HG03039 (cell line): ENCODE data around the gene TIMM22.
"Not testable (repeated sequence)": the region's sequence is repeated elsewhere in the genome, so short reads cannot be mapped to it uniquely, and the experiment has no call there.

Source experiments
- ATAC-seq: cut with Tn5 transposase; IDR thresholded peaks from one replicate; pipeline ENCODE4 v1.9.1; 2021; ENCODE audit warnings: mild to moderate bottlenecking, moderate library complexity; ENCODE audit not compliant: unreplicated experiment

The TIMM22 gene

GRCh38 chr17:1037238-1037879 lies 40.4 kb downstream of the TIMM22 start:
- no peak for ATAC-seq

DNA sequence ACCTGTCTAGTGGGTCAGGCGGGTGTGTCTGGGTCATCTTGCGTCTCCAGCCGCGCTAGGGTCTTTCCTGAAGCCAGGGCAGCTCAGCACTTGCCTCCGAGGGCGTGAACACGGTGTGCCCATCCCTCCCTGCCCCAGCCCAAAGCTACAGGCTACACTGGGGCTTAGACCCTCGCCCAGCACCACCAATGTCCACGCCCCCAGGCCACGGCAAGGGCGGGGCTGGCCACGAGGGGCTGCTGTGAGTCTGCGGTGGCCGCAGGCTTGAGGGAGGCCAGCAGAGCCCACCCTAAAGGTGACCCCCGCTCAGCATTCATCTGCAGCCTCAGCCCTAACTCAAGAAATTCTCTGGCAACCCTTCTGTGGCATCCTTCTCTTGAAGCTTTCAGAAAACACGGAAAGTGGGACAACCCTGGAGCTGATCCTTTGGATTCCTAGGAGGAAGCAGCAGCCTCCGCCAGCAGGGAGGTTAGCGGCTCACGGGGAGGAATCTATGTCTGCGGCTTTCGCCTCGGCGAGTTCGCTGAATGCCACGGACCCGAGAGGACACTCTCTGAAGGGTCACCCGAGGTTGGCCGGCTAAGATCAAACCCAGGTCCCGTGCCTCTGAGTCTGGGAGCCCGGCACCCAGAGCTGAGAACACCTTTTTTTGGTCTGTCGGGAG lies 41.7 kb downstream of the TIMM22 start:
- no peak for ATAC-seq

GRCh38 chr17:1039123-1039507 lies 42.2 kb downstream of the TIMM22 start:
- no peak for ATAC-seq

DNA sequence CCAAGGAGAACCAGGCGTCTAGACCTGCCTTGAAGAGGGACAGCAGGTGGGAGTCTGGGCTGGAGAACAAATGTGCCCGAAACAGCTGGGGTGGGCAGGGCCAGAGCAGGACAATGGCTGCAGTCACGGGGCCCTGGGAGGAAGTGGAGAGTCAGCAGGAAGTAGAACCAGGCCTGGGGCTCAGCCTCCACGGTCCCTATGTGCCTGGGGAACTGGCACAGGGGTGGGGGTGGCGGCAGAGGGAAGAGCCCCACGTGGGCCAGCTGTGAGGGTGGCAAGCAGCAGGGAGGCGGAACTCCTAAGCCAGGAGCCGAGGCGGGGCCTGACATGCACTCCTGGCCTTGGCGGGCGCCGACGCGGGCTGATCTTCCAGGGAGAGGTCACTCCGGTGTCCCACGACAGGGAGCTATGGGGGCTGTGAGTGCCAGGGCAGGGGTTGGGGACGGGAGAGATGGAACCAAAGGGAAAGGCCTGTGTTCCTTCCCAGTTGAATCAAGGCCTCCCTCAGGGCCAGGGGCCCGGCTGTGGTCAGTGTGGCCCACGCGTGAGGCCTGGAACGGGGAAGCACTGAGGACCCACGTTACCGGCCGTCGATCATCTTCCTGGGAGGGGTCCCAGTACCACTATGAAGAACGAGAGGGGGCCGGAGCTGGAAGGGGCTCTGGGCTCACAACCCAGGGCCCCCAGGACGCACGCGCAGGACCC lies 42.7 kb downstream of the TIMM22 start:
- no peak for ATAC-seq

GRCh38 chr17:1040216-1040600 lies 43.3 kb downstream of the TIMM22 start:
- no peak for ATAC-seq

DNA sequence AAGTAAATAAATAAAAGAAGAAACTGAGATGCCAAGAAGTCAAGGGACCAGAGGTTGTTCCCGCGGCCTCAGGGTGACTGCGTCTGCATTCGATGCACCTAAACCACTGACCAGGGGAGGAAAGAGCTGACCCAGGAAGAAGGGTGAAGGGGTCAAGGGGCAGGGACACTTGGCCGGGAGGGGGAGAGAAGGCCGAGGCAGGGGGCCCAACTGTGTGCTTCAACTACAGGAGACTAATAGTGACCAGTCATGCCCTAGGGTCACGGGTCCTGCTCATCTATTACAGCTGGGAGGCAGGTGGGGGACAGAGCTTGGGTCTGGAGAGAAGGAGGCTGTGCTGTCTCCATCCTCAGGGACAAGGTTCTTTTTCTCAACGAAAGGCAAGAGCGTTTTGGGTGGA lies 44.8 kb downstream of the TIMM22 start:
- no peak for ATAC-seq

- no peak for ATAC-seq
Observed at GRCh38 chr17:1042486-1042885, 45.6 kb downstream of the TIMM22 start.

- no peak for ATAC-seq
Observed at GRCh38 chr17:1043601-1044251, 46.8 kb downstream of the TIMM22 start.

DNA sequence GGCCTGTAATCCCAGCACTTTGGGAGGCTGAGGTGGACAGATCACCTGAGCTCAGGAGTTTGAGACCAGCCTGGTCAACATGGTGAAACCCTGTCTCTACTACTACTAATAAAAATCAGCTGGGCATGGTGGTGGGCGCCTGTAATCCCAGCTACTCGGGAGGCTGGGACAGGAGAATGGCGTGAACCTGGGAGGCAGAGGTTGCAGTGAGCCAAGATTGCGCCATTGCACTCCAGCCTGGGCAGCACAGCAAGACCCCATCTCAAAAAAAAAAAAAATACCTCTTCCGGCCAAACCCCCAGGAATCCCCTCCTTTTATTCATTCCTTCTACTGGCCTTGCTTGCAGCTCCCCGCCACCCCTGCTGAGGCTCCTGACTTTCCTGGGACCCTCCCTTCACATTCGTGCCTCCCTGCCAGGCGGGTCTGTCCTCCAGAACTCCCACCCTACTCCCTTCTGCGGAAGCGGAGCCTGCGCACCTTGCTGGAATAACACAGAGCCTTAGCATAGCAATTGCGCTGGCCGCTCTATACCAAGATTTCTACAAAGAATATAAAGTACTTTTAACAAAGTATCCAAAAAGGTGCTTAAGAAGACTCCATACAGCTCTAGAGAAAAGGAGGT lies 47.6 kb downstream of the TIMM22 start:
- ATAC-seq = not testable (repeated sequence)

- ATAC-seq = no peak
Observed at GRCh38 chr17:1045456-1045855, 48.5 kb downstream of the TIMM22 start.

- ATAC-seq = no peak
Observed at GRCh38 chr17:1047177-1047878, 50.4 kb downstream of the TIMM22 start.

- no peak for ATAC-seq
Observed at GRCh38 chr17:1047879-1048470, 51.0 kb downstream of the TIMM22 start.

DNA sequence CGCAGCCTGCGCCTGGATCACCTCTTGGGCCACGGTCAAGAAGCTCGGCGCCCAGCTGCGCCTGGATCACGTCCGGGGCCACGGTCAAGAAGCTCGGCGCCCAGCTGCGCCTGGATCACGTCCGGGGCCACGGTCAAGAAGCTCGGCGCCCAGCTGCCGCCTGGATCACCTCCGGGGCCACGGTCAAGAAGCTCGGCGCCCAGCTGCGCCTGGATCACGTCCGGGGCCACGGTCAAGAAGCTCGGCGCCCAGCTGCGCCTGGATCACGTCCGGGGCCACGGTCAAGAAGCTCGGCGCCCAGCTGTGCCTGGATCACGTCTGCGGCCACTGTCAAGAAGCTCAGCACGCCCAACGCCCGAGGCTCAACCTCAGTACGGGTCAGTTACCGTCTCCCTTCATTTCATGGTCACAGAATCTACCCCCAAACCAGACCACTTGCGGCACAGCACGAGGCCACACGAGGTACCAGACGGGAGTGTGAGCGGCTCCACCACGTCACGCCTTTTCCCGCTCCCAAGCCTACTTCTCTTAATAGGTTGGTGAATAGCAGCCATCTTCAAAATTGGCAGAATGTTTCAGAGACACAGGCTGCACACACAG lies 51.7 kb downstream of the TIMM22 start:
- not testable (repeated sequence) for ATAC-seq

- no peak for ATAC-seq
Observed at GRCh38 chr17:1049446-1050225, 52.7 kb downstream of the TIMM22 start.

- ATAC-seq = no peak
Observed at GRCh38 chr17:1050246-1050995, 53.5 kb downstream of the TIMM22 start.

DNA sequence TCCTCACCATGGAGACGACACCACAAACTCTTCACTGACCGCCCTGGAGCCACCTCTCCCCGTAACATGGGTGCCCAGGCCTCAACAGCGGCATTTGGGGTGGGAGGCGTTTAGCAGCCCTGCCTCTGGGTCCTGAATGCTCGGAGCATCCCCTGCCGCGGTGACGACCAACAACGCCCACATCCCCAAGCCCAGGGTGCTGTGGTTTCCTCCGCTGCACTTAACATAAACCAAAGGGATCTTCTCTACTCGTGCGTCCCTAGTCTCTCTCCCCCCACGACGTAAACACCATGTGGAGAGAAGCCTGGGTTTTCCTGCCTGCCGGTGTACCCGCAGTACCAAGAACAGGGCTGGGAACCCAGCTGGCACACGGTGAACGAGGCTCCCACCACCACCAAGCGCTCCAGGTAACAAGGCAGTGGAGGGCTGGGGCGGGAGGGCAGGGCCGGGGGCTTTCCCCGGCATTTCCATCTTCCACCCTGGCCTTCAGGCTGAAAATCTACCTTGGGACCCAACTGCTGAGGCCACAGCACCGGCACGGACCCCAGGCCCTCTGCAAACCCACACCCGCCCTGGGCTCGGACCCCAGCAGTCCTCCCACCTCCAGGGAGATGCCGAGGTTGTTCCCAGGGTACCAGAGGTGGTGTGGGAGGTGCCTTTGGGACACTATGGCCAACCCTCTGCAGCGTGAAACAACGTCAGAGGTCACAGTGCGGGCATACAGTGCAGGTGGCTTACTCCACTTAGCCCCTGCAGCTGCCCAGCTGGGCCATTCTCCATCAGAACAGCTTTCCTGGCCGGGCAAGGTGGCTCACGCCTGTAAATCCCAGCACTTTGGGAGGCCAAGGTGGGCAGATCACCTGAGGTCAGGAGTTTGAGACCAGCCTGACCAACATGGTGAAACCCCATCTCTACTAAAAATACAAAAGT lies 54.3 kb downstream of the TIMM22 start:
- no peak for ATAC-seq
